Measurements from ENCODE around the gene ENDOU.
"Not testable (repeated sequence)": the region's sequence is repeated elsewhere in the genome, so short reads cannot be mapped to it uniquely, and the experiment has no call there.

Gene ENDOU

GRCh38 chr12:47672068-47672467 lies 53.2 kb downstream of the ENDOU start:
- DNase-seq, result no peak

DNA sequence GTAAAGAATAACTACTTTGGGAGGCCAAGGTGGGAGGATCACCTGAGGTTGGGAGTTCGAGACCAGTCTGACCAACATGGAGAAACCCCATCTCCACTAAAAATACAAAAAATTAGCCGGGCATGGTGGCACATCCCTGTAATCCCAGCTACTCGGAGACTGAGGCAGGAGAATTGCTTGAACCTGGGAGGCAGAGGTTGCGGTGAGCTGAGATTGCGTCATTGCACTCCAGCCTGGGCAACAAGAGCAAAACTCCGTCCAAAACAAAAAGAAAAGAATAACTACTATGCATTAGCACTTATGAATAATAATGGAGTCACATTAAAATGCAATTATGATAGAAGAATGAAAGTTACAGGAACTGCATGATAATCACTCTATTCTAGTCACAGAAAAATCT lies 57.4 kb downstream of the ENDOU start:
- DNase-seq, result not testable (repeated sequence)
